Body of pancreas (tissue), 4 donors: ENCODE measurements around the gene AKAP4. TPM values are rescaled to one million over a fixed set of nuclear protein-coding genes. Genes with fewer than 3 reads are reported as not detected.

Experiments used
- ATAC-seq: fragments of 150-250 bp; one replicate; pipeline ENCODE4 v1.9.1; 2016
- DNase-seq, 4 donors: peaks; one replicate each; pipeline ENCODE4 v3.0.0-alpha.2; 2019
- H3K27ac ChIP-seq, 4 donors: fragments of 200-600 bp; sonication (generic); 1 replicate in 3 of 4; 2 replicates in 1 of 4; pipeline versions ENCODE4 v1.5.1 to v1.6.1; 2016 to 2019; ENCODE audit warnings: mild to moderate bottlenecking in 1 of 4, mixed read lengths in 1 of 4, moderate library complexity in 1 of 4
- H3K27me3 ChIP-seq, 2 donors: fragments of 200-600 bp; sonication (generic); one replicate each; pipeline ENCODE4 v1.6.0; 2016; ENCODE audit warnings: mild to moderate bottlenecking in 1 of 2
- H3K36me3 ChIP-seq, 2 donors: fragments of 200-600 bp; sonication (generic); replicated peaks in 1 of 2; 2 replicates each; pipeline ENCODE4 v1.5.1; 2016; ENCODE audit warnings: low read depth in 2 of 2; ENCODE audit not compliant: insufficient read depth in 1 of 2
- H3K4me1 ChIP-seq: fragments of 200-600 bp; sonication (generic); one replicate; pipeline ENCODE4 v1.6.0; 2016
- H3K4me3 ChIP-seq, 2 donors: fragments of 200-600 bp; sonication (generic); 1 replicate in 1 of 2; 2 replicates in 1 of 2; pipeline ENCODE4 v1.5.1; 2016 to 2019
- H3K9me3 ChIP-seq, 3 donors: fragments of 200-600 bp; sonication (generic); 1 replicate in 2 of 3; 2 replicates in 1 of 3; pipeline ENCODE4 v1.5.1; 2016
- POLR2A ChIP-seq, 3 donors: fragments of 450-650 bp; IDR thresholded peaks; one replicate each; pipeline ENCODE4 v1.6.1; 2016; ENCODE audit warnings: antibody characterized with exemption in 3 of 3, mild to moderate bottlenecking in 2 of 3
- WGBS, 2 donors: methylation state at CpG; one replicate each; pipeline ENCODE4 v1.1.5; 2017; 5-methylcytosine and 5-hydroxymethylcytosine counted together
- intact Hi-C: fragments of 100-400 bp; cut with DNase I; formaldehyde crosslinking; loops from one replicate; pipeline ENCODE4 v1.15.1; 2023
- total RNA-seq, 2 donors: library from RNA; depleted of rRNA; stranded (reverse); fragments of >200 nt; gene quantifications; one replicate each; pipeline ENCODE4 v1.1.0, GENCODE V29; 2016
- TF ChIP-seq, protein P1 (sequence below), 7 experiments: fragments of 450-650 bp in 4 of 7; fragments of 200-600 bp in 3 of 7; sonication (generic) in 3 of 7; IDR thresholded peaks; one replicate each; pipeline ENCODE4 v1.5.1; 2016 to 2019; ENCODE audit warnings: antibody characterized with exemption in 7 of 7

Gene AKAP4
- total RNA-seq, 2 donors from 2014 or later, result not detected

- no peaks in the 10 kb centered on the region for H3K36me3 ChIP-seq
- TF ChIP-seq POLR2A (IDR thresholded peaks at IDR 0.05), result no peak
- TF ChIP-seq, protein P1, sequence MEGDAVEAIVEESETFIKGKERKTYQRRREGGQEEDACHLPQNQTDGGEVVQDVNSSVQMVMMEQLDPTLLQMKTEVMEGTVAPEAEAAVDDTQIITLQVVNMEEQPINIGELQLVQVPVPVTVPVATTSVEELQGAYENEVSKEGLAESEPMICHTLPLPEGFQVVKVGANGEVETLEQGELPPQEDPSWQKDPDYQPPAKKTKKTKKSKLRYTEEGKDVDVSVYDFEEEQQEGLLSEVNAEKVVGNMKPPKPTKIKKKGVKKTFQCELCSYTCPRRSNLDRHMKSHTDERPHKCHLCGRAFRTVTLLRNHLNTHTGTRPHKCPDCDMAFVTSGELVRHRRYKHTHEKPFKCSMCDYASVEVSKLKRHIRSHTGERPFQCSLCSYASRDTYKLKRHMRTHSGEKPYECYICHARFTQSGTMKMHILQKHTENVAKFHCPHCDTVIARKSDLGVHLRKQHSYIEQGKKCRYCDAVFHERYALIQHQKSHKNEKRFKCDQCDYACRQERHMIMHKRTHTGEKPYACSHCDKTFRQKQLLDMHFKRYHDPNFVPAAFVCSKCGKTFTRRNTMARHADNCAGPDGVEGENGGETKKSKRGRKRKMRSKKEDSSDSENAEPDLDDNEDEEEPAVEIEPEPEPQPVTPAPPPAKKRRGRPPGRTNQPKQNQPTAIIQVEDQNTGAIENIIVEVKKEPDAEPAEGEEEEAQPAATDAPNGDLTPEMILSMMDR (IDR thresholded peaks at IDR 0.05), result no peak
- H3K4me3 ChIP-seq, result no peak overlapping the region
- H3K4me1 ChIP-seq, result peaks cover 3% of the 10 kb centered on the region
- no peaks in the 10 kb centered on the region for H3K9me3 ChIP-seq
- WGBS, 2 donors, result 61 to 79% methylated on average over 3 of the region's 3 CpGs
- intact Hi-C loops, result no loop called here
- H3K27ac ChIP-seq, result no peak overlapping the region
- ATAC-seq (no peak), DNase-seq (no peak)
- no peaks in the 10 kb centered on the region for H3K27me3 ChIP-seq
These were observed 1.7 kb upstream of the AKAP4 start for GRCh38 chrX:50202539-50202938.

DNA sequence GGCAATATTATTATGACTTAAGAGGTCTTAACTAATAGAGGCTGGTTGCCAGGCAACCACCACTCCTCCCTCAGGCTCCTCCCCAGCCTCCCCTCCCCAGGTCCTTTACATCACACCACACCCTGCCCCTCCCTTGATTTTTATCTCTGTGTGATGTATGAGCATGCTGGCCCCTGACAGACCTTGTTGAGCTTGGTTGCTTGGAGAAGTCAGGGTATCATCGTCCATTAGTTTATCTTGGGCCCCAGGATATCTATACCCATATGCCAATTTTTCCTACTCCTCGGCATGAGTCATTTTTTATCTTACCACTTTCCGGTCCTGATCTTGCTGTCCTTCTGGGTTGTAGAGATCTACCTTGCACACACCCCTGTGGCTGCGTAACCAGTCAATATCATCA lies 2.5 kb downstream of the AKAP4 start:
- H3K4me3 ChIP-seq, result no peak overlapping the region
- no peak for ATAC-seq

DNA sequence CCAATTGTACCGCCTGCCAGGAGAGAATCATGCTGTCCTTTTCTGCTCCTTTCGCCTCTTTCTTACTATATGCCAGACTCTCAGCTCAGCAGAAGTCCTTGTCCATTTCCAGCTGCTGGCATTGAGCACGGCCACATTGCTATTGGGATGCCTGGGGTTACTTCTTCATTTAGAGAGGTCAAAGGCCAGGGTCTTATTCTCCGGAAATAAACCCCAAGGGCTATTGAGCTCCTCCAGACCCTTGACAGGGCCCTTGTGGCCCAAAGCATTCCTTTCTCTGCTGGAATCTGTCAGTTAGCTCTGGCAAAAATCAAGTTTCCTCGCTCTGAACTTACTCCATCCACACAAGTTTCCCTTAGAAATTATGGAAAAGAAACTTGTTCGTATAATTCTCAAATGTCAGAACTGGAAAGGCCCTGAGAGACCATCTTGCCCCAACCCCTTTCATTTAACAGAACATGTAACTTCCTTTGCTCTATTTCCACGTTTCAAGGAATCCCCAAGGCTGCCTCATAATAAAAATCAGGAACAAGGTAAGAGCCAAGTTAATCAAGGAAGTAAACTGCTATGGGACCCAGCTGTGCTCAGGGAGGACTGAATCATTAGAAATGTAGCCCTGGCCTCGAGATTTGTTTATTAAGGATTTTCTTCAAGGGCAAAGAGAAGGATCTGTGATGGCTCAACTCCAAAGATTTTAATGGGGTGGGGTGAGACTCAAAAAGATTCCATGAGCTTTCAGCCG lies 11.8 kb downstream of the AKAP4 start:
- DNase-seq, result no peak
- intact Hi-C loops, result no loop called here

More for the DNA sequence above, 2.5 kb downstream of the AKAP4 start:
- Histone ChIP-seq H3K4me1 (no peaks in the 10 kb centered on the region), H3K27ac (no peak overlapping the region), H3K36me3 (no peaks in the 10 kb centered on the region), H3K9me3 (no peaks in the 10 kb centered on the region), H3K27me3 (no peaks in the 10 kb centered on the region)
- no peak for DNase-seq
- intact Hi-C loops, result no loop called here
- 49 to 57% methylated on average over 4 of the region's 4 CpGs for WGBS, 2 donors
- TF ChIP-seq POLR2A (IDR thresholded peaks at IDR 0.05), result no peak
- TF ChIP-seq, protein P1 (IDR thresholded peaks at IDR 0.05), result no peak

GRCh38 chrX:50183891-50184290 lies 16.9 kb downstream of the AKAP4 start:
- TF ChIP-seq, protein P1 (IDR thresholded peaks at IDR 0.05), result no peak
- no peak for TF ChIP-seq POLR2A (IDR thresholded peaks at IDR 0.05)
- Histone ChIP-seq H3K27ac (no peak overlapping the region), H3K27me3 (no peaks in the 10 kb centered on the region), H3K4me1 (no peaks in the 10 kb centered on the region), H3K36me3 (no peaks in the 10 kb centered on the region), H3K9me3 (no peaks in the 10 kb centered on the region), H3K4me3 (no peak overlapping the region)
- 50 to 69% methylated on average over 3 of the region's 3 CpGs for WGBS, 2 donors
- DNase-seq, result no peak
- intact Hi-C loops, result no loop called here
- no peak for ATAC-seq

More for the DNA sequence above, 11.8 kb downstream of the AKAP4 start:
- no peak for ATAC-seq
- Histone ChIP-seq H3K27me3 (no peaks in the 10 kb centered on the region), H3K36me3 (no peaks in the 10 kb centered on the region), H3K4me1 (no peaks in the 10 kb centered on the region), H3K4me3 (no peak overlapping the region), H3K27ac (no peak overlapping the region), H3K9me3 (no peaks in the 10 kb centered on the region)
- WGBS, 2 donors, result 60 to 64% methylated on average over 9 of the region's 9 CpGs
- TF ChIP-seq POLR2A (IDR thresholded peaks at IDR 0.05), result no peak
- TF ChIP-seq, protein P1 (IDR thresholded peaks at IDR 0.05), result no peak
